ENCODE data around the gene MICAL2. TPM values are rescaled to one million over a fixed set of nuclear protein-coding genes. Genes with fewer than 3 reads are reported as not detected.

The MICAL2 gene
- total RNA-seq, 2 donors from 2014 or later: 13.1 to 285 TPM

DNA sequence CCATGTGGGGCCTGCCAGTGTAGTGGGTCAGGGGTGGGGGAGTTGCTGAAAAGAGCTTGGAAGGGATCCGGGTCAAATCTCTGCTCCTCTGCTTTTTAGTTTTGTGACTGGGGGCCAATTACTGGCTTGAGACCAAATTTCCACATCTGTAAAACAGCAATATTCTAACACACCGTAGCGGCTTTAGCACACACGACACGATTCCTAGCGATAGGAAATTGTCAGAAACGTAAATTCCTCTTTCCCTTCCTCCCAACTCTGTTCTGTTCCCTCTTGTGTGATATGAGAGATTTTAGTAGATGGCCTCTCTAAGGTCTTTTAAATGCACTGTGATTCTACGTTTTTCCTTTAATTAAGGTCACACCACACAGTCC, 71.9 kb downstream of the MICAL2 start:
- no peaks in the 10 kb centered on the region for H3K9me3 ChIP-seq
- H3K27ac ChIP-seq: no peak overlapping the region
- TF ChIP-seq POLR2AphosphoS5 (IDR thresholded peaks at IDR 0.05) (no peak), POLR2A (IDR thresholded peaks at IDR 0.05) (no peak)
- TF ChIP-seq, protein P1, sequence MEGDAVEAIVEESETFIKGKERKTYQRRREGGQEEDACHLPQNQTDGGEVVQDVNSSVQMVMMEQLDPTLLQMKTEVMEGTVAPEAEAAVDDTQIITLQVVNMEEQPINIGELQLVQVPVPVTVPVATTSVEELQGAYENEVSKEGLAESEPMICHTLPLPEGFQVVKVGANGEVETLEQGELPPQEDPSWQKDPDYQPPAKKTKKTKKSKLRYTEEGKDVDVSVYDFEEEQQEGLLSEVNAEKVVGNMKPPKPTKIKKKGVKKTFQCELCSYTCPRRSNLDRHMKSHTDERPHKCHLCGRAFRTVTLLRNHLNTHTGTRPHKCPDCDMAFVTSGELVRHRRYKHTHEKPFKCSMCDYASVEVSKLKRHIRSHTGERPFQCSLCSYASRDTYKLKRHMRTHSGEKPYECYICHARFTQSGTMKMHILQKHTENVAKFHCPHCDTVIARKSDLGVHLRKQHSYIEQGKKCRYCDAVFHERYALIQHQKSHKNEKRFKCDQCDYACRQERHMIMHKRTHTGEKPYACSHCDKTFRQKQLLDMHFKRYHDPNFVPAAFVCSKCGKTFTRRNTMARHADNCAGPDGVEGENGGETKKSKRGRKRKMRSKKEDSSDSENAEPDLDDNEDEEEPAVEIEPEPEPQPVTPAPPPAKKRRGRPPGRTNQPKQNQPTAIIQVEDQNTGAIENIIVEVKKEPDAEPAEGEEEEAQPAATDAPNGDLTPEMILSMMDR (IDR thresholded peaks at IDR 0.05): no peak
- H3K4me3 ChIP-seq: no peak overlapping the region
- 96% methylated on average over 8 of the region's 8 CpGs for WGBS
- no peaks in the 10 kb centered on the region for H3K36me3 ChIP-seq
- intact Hi-C loops (cut with DNase I): no loop called here
- H3K27me3 ChIP-seq (replicated peaks; ENCODE audit: insufficient read depth): no peaks in the 10 kb centered on the region
- H3K4me1 ChIP-seq (replicated peaks): no peaks in the 10 kb centered on the region
- no peak for DNase-seq (ENCODE audit: low spot score)

DNA sequence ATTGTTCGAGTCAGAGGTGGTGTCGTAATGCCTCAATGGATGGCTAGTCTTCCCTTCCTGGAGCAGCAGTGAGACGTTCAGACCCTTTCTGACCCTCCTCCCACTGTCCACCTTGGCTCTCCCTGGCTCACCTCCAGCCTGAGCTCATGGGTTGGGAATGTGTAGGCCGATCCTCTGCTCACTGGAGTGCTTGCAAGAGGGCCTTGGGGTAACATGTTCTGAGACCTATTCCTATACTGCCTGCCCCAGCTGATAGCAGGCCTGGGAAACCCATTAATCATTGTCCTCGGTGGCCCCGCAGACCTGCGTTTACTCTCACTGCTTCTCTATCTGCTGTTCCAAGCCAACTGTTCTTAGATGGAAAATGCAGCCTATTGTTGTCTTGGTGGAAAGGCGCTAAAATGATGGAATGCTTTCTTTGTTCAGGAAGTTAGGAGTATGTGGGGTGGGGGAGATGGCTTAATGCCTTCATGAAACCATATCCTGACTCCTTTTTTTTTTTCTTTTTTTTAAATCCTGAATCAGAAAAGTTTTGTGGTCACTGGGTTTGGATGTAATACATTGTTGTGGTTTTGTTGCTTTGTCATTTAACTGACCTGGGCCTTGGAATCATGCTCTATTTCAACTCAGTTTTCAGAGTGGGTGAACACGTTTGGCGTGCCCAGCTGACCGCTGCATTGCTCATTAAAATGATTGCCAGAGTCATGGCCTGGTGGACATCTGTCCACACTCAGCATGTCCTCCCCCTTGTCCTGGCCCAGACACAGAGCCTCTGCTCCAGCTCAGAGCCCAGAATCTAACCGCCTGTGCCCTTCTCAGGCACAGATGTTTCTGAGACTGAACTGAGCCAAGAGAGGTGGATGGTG, 72.5 kb downstream of the MICAL2 start:
- Histone ChIP-seq H3K27me3 (replicated peaks; ENCODE audit: insufficient read depth) (no peaks in the 10 kb centered on the region), H3K36me3 (no peaks in the 10 kb centered on the region), H3K4me1 (replicated peaks) (no peaks in the 10 kb centered on the region), H3K4me3 (no peak overlapping the region), H3K9me3 (no peaks in the 10 kb centered on the region), H3K27ac (no peak overlapping the region)
- TF ChIP-seq POLR2A (IDR thresholded peaks at IDR 0.05) (no peak), POLR2AphosphoS5 (IDR thresholded peaks at IDR 0.05) (no peak)
- TF ChIP-seq, protein P1 (IDR thresholded peaks at IDR 0.05): no peak
- intact Hi-C loops (cut with DNase I): no loop called here
- 70% methylated on average over 12 of the region's 12 CpGs for WGBS
- no peak for DNase-seq (ENCODE audit: low spot score)

DNA sequence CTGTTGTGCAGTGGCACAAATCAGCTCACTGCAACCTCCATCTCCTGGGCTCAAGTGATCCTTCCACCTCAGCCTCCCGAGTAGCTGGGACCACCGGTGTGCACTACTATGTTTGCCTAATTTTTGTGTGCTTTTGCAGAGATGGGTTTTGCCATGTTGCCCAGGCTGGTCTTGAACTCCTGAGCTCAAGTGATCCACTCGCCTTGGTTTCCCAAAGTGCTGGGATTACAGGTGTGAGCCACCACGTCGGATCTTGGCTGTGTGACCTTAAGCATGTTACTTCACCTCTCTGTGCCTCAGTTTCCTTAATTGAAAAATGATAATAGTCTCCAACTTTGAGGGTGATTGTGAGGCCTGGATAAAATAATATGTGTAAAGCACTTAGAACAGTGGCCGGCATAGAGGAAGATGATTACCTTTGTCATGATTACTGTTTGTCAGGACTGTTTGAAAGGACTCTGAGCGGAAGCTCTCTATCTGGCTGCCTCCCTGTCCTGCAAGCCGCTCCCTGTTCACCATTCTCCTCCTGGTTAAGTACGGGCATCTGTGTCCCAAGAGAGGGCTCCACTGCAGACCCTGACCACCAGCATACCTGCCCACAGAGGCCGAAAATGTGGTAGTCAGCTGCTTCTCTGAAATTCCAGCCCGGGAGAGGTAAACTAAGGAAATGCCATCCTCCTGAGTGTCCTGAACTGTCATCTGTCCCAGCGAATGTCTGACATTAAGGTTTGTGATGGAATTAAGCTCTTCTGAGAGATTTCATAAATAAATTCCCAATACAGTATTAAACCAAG, 73.6 kb downstream of the MICAL2 start:
- WGBS: 97% methylated on average over 12 of the region's 12 CpGs
- no peaks in the 10 kb centered on the region for H3K27me3 ChIP-seq (replicated peaks; ENCODE audit: insufficient read depth)
- TF ChIP-seq POLR2A (IDR thresholded peaks at IDR 0.05) (no peak), POLR2AphosphoS5 (IDR thresholded peaks at IDR 0.05) (no peak)
- TF ChIP-seq, protein P1 (IDR thresholded peaks at IDR 0.05): no peak
- intact Hi-C loops (cut with DNase I): no loop called here
- no peak overlapping the region for H3K4me3 ChIP-seq
- DNase-seq (ENCODE audit: low spot score): no peak
- H3K4me1 ChIP-seq (replicated peaks): no peaks in the 10 kb centered on the region
- H3K27ac ChIP-seq: no peak overlapping the region
- no peaks in the 10 kb centered on the region for H3K9me3 ChIP-seq
- H3K36me3 ChIP-seq: no peaks in the 10 kb centered on the region

DNA sequence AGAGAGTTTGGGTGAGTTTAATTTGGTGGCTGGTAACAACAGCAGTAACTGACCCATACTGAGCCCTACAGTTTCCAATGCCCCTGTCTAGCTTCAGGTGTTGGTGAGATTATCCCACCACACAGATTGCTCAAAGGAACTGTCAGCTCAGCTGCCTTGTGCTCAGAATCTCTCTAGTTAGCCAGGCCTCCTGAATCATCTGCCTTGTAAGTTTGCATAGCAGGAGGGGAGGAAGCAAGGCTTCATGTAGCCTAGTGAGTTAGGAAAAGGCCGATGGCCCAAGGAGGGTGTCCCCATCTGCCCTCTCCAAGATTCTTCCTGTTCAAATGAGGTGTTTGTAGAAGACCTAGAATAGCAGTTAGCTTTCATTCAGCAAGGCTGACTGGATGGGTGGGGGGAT, 74.3 kb downstream of the MICAL2 start:
- 100% methylated on average over 1 of the region's 1 CpG for WGBS
- intact Hi-C loops (cut with DNase I): no loop called here

More for the DNA sequence above, 74.3 kb downstream of the MICAL2 start:
- Histone ChIP-seq H3K4me1 (replicated peaks) (no peaks in the 10 kb centered on the region), H3K27ac (no peak overlapping the region), H3K27me3 (replicated peaks; ENCODE audit: insufficient read depth) (no peaks in the 10 kb centered on the region), H3K4me3 (no peak overlapping the region), H3K36me3 (no peaks in the 10 kb centered on the region), H3K9me3 (no peaks in the 10 kb centered on the region)
- no peak for TF ChIP-seq POLR2A (IDR thresholded peaks at IDR 0.05)
- TF ChIP-seq, protein P1 (IDR thresholded peaks at IDR 0.05): no peak
- no peak for TF ChIP-seq POLR2AphosphoS5 (IDR thresholded peaks at IDR 0.05)
- no peak for DNase-seq (ENCODE audit: low spot score)
